H1 (cell line): ENCODE data around the gene CLCNKB.

Experiments
- ATF2 ChIP-seq: IDR thresholded peaks from 2 replicates; pipeline ENCODE4 v1.6.1; 2012; ENCODE audit warnings: low read length, inconsistent platforms
- BRCA1 ChIP-seq: IDR thresholded peaks from 2 replicates; pipeline ENCODE4 v1.6.1; 2012; ENCODE audit warnings: low read depth, low read length, improper control_type of control experiment
- CEBPB ChIP-seq: IDR thresholded peaks from 2 replicates; pipeline ENCODE4 v1.6.1; 2012; ENCODE audit warnings: low read depth, low read length
- CREB1 ChIP-seq: IDR thresholded peaks from 2 replicates; pipeline ENCODE4 v1.6.1; 2012; ENCODE audit warnings: inconsistent platforms
- CTCF ChIP-seq, 3 experiments: IDR thresholded peaks; 1 replicate in 2 of 3; 2 replicates in 1 of 3; pipeline versions ENCODE4 v1.5.1 to v1.6.1; 2011; ENCODE audit warnings: low read length in 3 of 3, mild to moderate bottlenecking in 3 of 3, inconsistent platforms in 2 of 3, low read depth in 1 of 3, moderate library complexity in 1 of 3; ENCODE audit not compliant: insufficient read depth in 1 of 3; ENCODE audit errors: control extremely low read depth in 1 of 3
- E2F6 ChIP-seq: IDR thresholded peaks from 2 replicates; pipeline ENCODE4 v1.6.1; 2012; ENCODE audit warnings: inconsistent platforms
- EZH2 ChIP-seq: fragments of 200-600 bp; sonication (generic); IDR thresholded peaks from 2 replicates; pipeline ENCODE4 v1.7.1; 2012; ENCODE audit warnings: low read depth, mild to moderate bottlenecking, moderate library complexity, low read length, inconsistent platforms; ENCODE audit not compliant: severe bottlenecking
- GABPA ChIP-seq: IDR thresholded peaks from 2 replicates; pipeline ENCODE4 v1.6.1; 2011; ENCODE audit warnings: mild to moderate bottlenecking, low read length, moderate library complexity, borderline replicate concordance; ENCODE audit not compliant: insufficient read depth
- JUND ChIP-seq: IDR thresholded peaks from 2 replicates; pipeline ENCODE4 v1.6.1; 2011; ENCODE audit warnings: mild to moderate bottlenecking, improper control_type of control experiment, low read length
- MAX ChIP-seq: IDR thresholded peaks from 2 replicates; pipeline ENCODE4 v1.6.1; 2012; ENCODE audit warnings: inconsistent platforms
- PHF8 ChIP-seq: fragments of 200-600 bp; sonication (generic); conservative IDR thresholded peaks from 2 replicates; pipeline ENCODE4 v1.7.1; 2012; ENCODE audit warnings: low read depth, mild to moderate bottlenecking, inconsistent platforms, low read length, moderate library complexity
- POLR2AphosphoS5 ChIP-seq: IDR thresholded peaks from 2 replicates; pipeline ENCODE4 v1.6.1; 2011; ENCODE audit warnings: low read depth, low read length
- SP1 ChIP-seq: IDR thresholded peaks from 2 replicates; pipeline ENCODE4 v1.6.1; 2011; ENCODE audit warnings: low read depth, low read length
- USF2 ChIP-seq: IDR thresholded peaks from 2 replicates; pipeline ENCODE4 v1.6.1; 2011; ENCODE audit warnings: low read length, improper control_type of control experiment

- TF ChIP-seq BRCA1: no peak
- TF ChIP-seq CTCF (IDR thresholded peaks at IDR 0.05; ENCODE audit: control extremely low read depth in 1 of 3, insufficient read depth in 1 of 3, low read depth in 1 of 3, low read length in 3 of 3): no peak
- TF ChIP-seq SP1: no peak
- no peak for TF ChIP-seq POLR2AphosphoS5
- TF ChIP-seq PHF8: no peak
- no peak for TF ChIP-seq CEBPB
- no peak for TF ChIP-seq ATF2
- no peak for TF ChIP-seq JUND
- TF ChIP-seq EZH2: no peak
- no peak for TF ChIP-seq USF2
- no peak for TF ChIP-seq GABPA
- no peak for TF ChIP-seq CREB1
- TF ChIP-seq E2F6: no peak
- TF ChIP-seq MAX: no peak
Measured at GRCh38 chr1:16067933-16068332, 24.4 kb downstream of the CLCNKB start.
